HepG2 (cell line): ENCODE measurements around the gene TMTC1. TPM values are rescaled to one million over a fixed set of nuclear protein-coding genes. Genes with fewer than 3 reads are reported as not detected.

Experiments
- ATAC-seq: fragments of 200-7000 bp; cut with Tn5 transposase; 3 replicates; pipeline ENCODE4 v1.9.1; 2020; ENCODE audit warnings: mild to moderate bottlenecking, moderate library complexity
- BruUV-seq: library from RNA; stranded (reverse); fragments of 400-500 nt; replicated peaks from 2 replicates; lab custom pipeline; 2021; lab: Mats Ljungman, UMichigan
- CTCF ChIA-PET: fragments of 300-600 bp; formaldehyde crosslinking; extraction: SDS; loops from one replicate; lab custom pipeline; 2021; ENCODE audit warnings: low total read pairs, inconsistent platforms, low intra/inter-chr PET ratio; lab: Yijun Ruan, JAX
- POLR2A ChIA-PET: fragments of 350-600 bp; sonication (Branson Sonifier 250); formaldehyde crosslinking; loops from one replicate; lab custom pipeline; 2020; ENCODE audit warnings: antibody characterized with exemption, inconsistent platforms; lab: Yijun Ruan, JAX
- DNase-seq: peaks from one replicate; pipeline ENCODE4 v3.0.0-alpha.2; 2015; ENCODE audit warnings: low spot score
- FAIRE-seq: peaks from 3 replicates; lab custom pipeline; 2011; peaks lifted over from hg19 to GRCh38; lab: Jason Lieb, UNC
- H2AFZ ChIP-seq: one replicate; pipeline ENCODE4 v1.6.1; 2011; ENCODE audit warnings: low read length, inconsistent platforms
- H3K27ac ChIP-seq: fragments of 300-600 bp; 3 replicates; pipeline ENCODE4 v1.8.0; 2011; ENCODE audit warnings: mixed run types, mild to moderate bottlenecking, mixed read lengths, low read length, inconsistent platforms; ENCODE audit not compliant: insufficient read depth; ENCODE audit errors: extremely low read length
- H3K27me3 ChIP-seq, 2 experiments: fragments of 200-600 bp in 1 of 2; 2 replicates in 1 of 2; 3 replicates in 1 of 2; pipeline versions ENCODE4 v1.6.0 to v1.8.0; 2011; ENCODE audit warnings: low read length in 2 of 2, mild to moderate bottlenecking in 2 of 2, moderate library complexity in 2 of 2, inconsistent platforms in 1 of 2; ENCODE audit not compliant: insufficient read depth in 2 of 2, control insufficient read depth in 1 of 2
- H3K36me3 ChIP-seq, 2 experiments: fragments of 200-600 bp in 1 of 2; replicated peaks in 1 of 2; 2 replicates in 1 of 2; 3 replicates in 1 of 2; pipeline versions ENCODE4 v1.5.1 to v1.8.0; 2011; ENCODE audit warnings: low read length in 2 of 2, inconsistent platforms in 1 of 2; ENCODE audit not compliant: insufficient read depth in 2 of 2, control insufficient read depth in 1 of 2
- H3K4me1 ChIP-seq: 2 replicates; pipeline ENCODE4 v1.5.1; 2012; ENCODE audit warnings: low read length, inconsistent platforms; ENCODE audit not compliant: insufficient read depth
- H3K4me2 ChIP-seq: 2 replicates; pipeline ENCODE4 v1.6.0; 2011; ENCODE audit warnings: low read depth, low read length, inconsistent platforms
- H3K4me3 ChIP-seq, 3 experiments: fragments of 200-600 bp in 1 of 3; sonication (generic), shearing (Covaris generic) in 1 of 3; replicated peaks in 1 of 3; 2 replicates each; pipeline ENCODE4 v1.5.1; 2011 to 2016; ENCODE audit warnings: low read length in 3 of 3, inconsistent platforms in 2 of 3, low read depth in 2 of 3, mild to moderate bottlenecking in 2 of 3, control low read depth in 1 of 3, mixed read lengths in 1 of 3; ENCODE audit not compliant: insufficient read depth in 1 of 3
- H3K79me2 ChIP-seq: one replicate; pipeline ENCODE4 v1.6.1; 2011; ENCODE audit warnings: low read length, inconsistent platforms; ENCODE audit not compliant: insufficient read depth
- H3K9ac ChIP-seq: 2 replicates; pipeline ENCODE4 v1.6.0; 2011; ENCODE audit warnings: mild to moderate bottlenecking, low read depth, low read length, inconsistent platforms; ENCODE audit not compliant: insufficient read depth
- H3K9me3 ChIP-seq: 2 replicates; pipeline ENCODE4 v1.5.1; 2012; ENCODE audit warnings: mild to moderate bottlenecking, low read length
- H4K20me1 ChIP-seq: 2 replicates; pipeline ENCODE4 v1.6.0; 2011; ENCODE audit warnings: inconsistent platforms, mild to moderate bottlenecking, low read length, moderate library complexity; ENCODE audit not compliant: insufficient read depth
- FOXO1 ChIP-seq: sonication (generic); formaldehyde crosslinking; IDR thresholded peaks from 2 replicates; pipeline ENCODE4 v1.4.0; 2020; ENCODE audit warnings: missing genetic modification reagents
- IKZF1 ChIP-seq: fragments of 450-650 bp; IDR thresholded peaks from 2 replicates; pipeline ENCODE4 v1.7.1; 2016
- KDM1A ChIP-seq: IDR thresholded peaks from 2 replicates; pipeline ENCODE4 v1.6.1; 2016; ENCODE audit warnings: missing compliant biosample characterization
- ZNF431 ChIP-seq: sonication (generic); formaldehyde crosslinking; IDR thresholded peaks from 2 replicates; pipeline ENCODE4 v1.9.0; 2022; ENCODE audit warnings: missing genetic modification reagents, low read depth, mild to moderate bottlenecking, borderline replicate concordance
- ZNF891 ChIP-seq: sonication (generic); formaldehyde crosslinking; IDR thresholded peaks from 2 replicates; pipeline ENCODE4 v1.5.0; 2020; ENCODE audit warnings: mild to moderate bottlenecking, missing genetic modification reagents
- WGBS: methylation state at CpG from one replicate; pipeline ENCODE4 v1.1.6; 2017; ENCODE audit warnings: low lambda C conversion rate; 5-methylcytosine and 5-hydroxymethylcytosine counted together
- in situ Hi-C: cut with HindIII; loops from 2 replicates; pipeline ENCODE4 v1.10.0; 2017; ENCODE audit warnings: low pct_unique_long_range_greater_than_20kb; ENCODE audit not compliant: extremely low pct_ligation_motif_present
- intact Hi-C: fragments of 100-400 bp; cut with micrococcal nuclease; formaldehyde crosslinking; loops from one replicate; pipeline ENCODE4 v1.10.0; 2022; ENCODE audit not compliant: unreplicated experiment
- polyA plus RNA-seq, 8 experiments: library from polyadenylated mRNA; depleted of rRNA in 3 of 8; stranded (reverse) in 7 of 8; unstranded in 1 of 8; fragments of >200 nt; fragmentation: Illumina TruSeq in 4 of 8; extraction: Trizol in 4 of 8; gene quantifications; 2 replicates each; pipeline versions ENCODE4 v1.2.1 to v1.2.3, GENCODE V29; 2011 to 2016; ENCODE audit warnings: low read depth in 4 of 8, missing spikeins in 1 of 8, mixed read lengths in 1 of 8; ENCODE audit not compliant: insufficient read depth in 1 of 8
- total RNA-seq, 5 experiments: library from RNA; depleted of rRNA; stranded (reverse); fragments of >200 nt; fragmentation: Illumina TruSeq; extraction: Trizol; gene quantifications; 2 replicates each; pipeline ENCODE4 v1.2.3, GENCODE V29; 2016; ENCODE audit warnings: low read depth in 1 of 5
- TF ChIP-seq, protein P1 (sequence below): sonication (generic); formaldehyde crosslinking; IDR thresholded peaks from 2 replicates; pipeline ENCODE4 v1.5.1; 2020; ENCODE audit warnings: missing genetic modification reagents, mild to moderate bottlenecking, borderline replicate concordance
- TF ChIP-seq, protein P2 (sequence below): sonication (generic); formaldehyde crosslinking; IDR thresholded peaks from 2 replicates; pipeline ENCODE4 v1.4.0; 2020; ENCODE audit warnings: missing genetic modification reagents
- TF ChIP-seq, protein P3 (sequence below): sonication (generic); formaldehyde crosslinking; conservative IDR thresholded peaks from 2 replicates; pipeline ENCODE4 v1.8.1; 2023; ENCODE audit warnings: missing genetic modification reagents
- TF ChIP-seq, protein P4 (sequence below): sonication (generic); formaldehyde crosslinking; IDR thresholded peaks from 2 replicates; pipeline ENCODE4 v1.4.0; 2020; ENCODE audit warnings: missing genetic modification reagents; ENCODE audit errors: not compliant biosample characterization
- TF ChIP-seq, protein P5 (sequence below): sonication (generic); formaldehyde crosslinking; IDR thresholded peaks from 2 replicates; pipeline ENCODE4 v1.5.0; 2020; ENCODE audit warnings: missing genetic modification reagents, mild to moderate bottlenecking, borderline replicate concordance

TMTC1 gene
- total and polyA plus RNA-seq, 2 of the 13 experiments (the other 11 are each of a cell fraction or from before 2014, with no cell fraction given) = 0.69 to 1.8 TPM

DNA sequence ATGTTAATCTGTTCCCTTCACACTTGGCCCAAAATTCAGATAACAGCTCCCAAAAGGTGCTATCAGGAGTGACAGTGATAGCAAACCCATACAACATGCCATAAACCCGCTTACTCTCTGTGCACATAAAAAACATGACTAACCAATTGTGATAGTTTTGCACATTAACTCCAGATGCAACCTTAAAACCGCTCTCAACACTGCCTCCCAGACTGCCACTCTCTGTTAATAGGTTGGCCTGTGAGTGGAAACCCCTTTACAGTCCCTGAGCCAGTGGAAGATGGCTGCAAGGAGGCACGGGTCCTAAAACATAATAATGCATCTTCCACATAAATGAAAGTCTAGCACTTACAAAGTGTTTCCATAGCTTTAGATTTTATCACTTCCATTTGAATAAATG lies 12.0 kb upstream of the TMTC1 start:
- POLR2A ChIA-PET = no interaction called here
- in situ Hi-C loops = no loop called here
- peaks cover 33% of the 10 kb centered on the region for H3K9me3 ChIP-seq

More for the DNA sequence above, 12.0 kb upstream of the TMTC1 start:
- CTCF ChIA-PET = no interaction called here
- H4K20me1 ChIP-seq = no peaks in the 10 kb centered on the region
- no peak overlapping the region for H2AFZ ChIP-seq
- intact Hi-C loops = no loop called here
- FAIRE-seq = no peak
- no peak for ATAC-seq
- no peaks in the 10 kb centered on the region for H3K4me1 ChIP-seq
- no peak overlapping the region for H3K4me2 ChIP-seq
- H3K9ac ChIP-seq = no peak overlapping the region
- no peak overlapping the region for H3K4me3 ChIP-seq
- WGBS = 0% methylated on average over 3 of the region's 3 CpGs
- no peak overlapping the region for H3K27ac ChIP-seq
- no peaks in the 10 kb centered on the region for H3K36me3 ChIP-seq
- TF ChIP-seq, protein P1, sequence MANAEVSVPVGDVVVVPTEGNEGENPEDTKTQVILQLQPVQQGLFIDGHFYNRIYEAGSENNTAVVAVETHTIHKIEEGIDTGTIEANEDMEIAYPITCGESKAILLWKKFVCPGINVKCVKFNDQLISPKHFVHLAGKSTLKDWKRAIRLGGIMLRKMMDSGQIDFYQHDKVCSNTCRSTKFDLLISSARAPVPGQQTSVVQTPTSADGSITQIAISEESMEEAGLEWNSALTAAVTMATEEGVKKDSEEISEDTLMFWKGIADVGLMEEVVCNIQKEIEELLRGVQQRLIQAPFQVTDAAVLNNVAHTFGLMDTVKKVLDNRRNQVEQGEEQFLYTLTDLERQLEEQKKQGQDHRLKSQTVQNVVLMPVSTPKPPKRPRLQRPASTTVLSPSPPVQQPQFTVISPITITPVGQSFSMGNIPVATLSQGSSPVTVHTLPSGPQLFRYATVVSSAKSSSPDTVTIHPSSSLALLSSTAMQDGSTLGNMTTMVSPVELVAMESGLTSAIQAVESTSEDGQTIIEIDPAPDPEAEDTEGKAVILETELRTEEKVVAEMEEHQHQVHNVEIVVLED (CRISPR knock-in tag) = no peak
- TF ChIP-seq, protein P2, sequence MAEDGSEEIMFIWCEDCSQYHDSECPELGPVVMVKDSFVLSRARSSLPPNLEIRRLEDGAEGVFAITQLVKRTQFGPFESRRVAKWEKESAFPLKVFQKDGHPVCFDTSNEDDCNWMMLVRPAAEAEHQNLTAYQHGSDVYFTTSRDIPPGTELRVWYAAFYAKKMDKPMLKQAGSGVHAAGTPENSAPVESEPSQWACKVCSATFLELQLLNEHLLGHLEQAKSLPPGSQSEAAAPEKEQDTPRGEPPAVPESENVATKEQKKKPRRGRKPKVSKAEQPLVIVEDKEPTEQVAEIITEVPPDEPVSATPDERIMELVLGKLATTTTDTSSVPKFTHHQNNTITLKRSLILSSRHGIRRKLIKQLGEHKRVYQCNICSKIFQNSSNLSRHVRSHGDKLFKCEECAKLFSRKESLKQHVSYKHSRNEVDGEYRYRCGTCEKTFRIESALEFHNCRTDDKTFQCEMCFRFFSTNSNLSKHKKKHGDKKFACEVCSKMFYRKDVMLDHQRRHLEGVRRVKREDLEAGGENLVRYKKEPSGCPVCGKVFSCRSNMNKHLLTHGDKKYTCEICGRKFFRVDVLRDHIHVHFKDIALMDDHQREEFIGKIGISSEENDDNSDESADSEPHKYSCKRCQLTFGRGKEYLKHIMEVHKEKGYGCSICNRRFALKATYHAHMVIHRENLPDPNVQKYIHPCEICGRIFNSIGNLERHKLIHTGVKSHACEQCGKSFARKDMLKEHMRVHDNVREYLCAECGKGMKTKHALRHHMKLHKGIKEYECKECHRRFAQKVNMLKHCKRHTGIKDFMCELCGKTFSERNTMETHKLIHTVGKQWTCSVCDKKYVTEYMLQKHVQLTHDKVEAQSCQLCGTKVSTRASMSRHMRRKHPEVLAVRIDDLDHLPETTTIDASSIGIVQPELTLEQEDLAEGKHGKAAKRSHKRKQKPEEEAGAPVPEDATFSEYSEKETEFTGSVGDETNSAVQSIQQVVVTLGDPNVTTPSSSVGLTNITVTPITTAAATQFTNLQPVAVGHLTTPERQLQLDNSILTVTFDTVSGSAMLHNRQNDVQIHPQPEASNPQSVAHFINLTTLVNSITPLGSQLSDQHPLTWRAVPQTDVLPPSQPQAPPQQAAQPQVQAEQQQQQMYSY (CRISPR knock-in tag) = no peak
- TF ChIP-seq KDM1A (no peak), IKZF1 (no peak), ZNF891 (CRISPR knock-in tag) (no peak), FOXO1 (CRISPR knock-in tag) (no peak), ZNF431 (CRISPR knock-in tag) (no peak)
- TF ChIP-seq, protein P3, sequence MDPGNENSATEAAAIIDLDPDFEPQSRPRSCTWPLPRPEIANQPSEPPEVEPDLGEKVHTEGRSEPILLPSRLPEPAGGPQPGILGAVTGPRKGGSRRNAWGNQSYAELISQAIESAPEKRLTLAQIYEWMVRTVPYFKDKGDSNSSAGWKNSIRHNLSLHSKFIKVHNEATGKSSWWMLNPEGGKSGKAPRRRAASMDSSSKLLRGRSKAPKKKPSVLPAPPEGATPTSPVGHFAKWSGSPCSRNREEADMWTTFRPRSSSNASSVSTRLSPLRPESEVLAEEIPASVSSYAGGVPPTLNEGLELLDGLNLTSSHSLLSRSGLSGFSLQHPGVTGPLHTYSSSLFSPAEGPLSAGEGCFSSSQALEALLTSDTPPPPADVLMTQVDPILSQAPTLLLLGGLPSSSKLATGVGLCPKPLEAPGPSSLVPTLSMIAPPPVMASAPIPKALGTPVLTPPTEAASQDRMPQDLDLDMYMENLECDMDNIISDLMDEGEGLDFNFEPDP = no peak
- TF ChIP-seq, protein P4, sequence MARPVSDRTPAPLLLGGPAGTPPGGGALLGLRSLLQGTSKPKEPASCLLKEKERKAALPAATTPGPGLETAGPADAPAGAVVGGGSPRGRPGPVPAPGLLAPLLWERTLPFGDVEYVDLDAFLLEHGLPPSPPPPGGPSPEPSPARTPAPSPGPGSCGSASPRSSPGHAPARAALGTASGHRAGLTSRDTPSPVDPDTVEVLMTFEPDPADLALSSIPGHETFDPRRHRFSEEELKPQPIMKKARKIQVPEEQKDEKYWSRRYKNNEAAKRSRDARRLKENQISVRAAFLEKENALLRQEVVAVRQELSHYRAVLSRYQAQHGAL (CRISPR knock-in tag) = no peak
- TF ChIP-seq, protein P5, sequence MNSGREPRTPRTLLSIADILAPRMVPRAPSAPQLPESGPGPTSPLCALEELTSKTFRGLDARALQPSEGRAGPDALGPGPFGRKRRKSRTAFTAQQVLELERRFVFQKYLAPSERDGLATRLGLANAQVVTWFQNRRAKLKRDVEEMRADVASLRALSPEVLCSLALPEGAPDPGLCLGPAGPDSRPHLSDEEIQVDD (CRISPR knock-in tag) = no peak
- H3K27me3 ChIP-seq = no peaks in the 10 kb centered on the region
- no TSS peak for BruUV-seq
- no peak for DNase-seq
- no peaks in the 10 kb centered on the region for H3K79me2 ChIP-seq
